ENCODE results near the gene METTL16.

Gene METTL16

DNA sequence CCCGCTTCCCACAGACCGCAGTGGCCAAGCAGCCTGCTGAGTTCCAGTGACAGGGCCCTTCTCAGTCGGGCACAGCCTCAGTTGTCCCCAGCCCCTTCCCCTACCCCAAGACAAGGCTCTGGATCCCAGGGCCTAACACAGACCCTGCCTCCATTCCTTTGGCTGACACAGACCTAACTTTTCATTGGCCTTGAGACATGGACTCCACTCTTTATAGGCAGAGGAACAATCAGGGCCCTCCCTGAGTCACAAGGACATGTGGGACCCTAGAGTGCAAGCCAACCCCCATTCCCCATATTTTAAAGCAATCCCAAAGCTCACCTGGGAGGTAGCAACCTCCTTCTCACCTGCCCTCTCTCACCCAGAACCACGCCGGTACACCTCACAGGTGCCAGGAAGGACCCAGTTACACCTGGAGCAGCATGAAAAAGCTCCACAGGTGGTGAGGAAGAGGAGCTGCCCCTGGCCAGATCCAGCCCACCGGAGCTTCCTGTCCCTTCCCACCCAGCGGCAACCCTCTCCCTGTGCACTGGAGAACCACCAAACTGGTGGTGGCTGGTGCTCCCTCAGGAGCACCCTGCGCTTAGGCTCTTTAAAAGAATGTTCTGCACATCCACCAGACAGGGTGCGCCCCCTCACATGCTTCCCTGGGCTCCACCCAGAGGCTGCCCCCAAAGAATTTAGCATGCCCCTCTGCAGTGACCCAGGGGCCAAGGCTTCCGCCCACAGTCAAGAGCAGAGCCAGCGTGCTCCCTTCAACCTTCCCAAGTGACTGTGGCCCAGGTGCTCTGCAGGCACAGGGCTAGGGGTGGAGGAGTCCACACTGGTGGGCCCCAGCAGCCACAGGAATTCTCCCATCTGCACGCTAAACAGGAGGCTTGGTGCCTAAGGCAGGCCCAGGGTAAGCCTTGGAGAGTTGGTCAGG lies 114.2 kb downstream of the METTL16 start:
- H3K4me3 ChIP-seq (ENCODE audit: control insufficient read depth, low read depth, low read length): peak overlapping the region; percentile 36
- TF ChIP-seq, protein P1, sequence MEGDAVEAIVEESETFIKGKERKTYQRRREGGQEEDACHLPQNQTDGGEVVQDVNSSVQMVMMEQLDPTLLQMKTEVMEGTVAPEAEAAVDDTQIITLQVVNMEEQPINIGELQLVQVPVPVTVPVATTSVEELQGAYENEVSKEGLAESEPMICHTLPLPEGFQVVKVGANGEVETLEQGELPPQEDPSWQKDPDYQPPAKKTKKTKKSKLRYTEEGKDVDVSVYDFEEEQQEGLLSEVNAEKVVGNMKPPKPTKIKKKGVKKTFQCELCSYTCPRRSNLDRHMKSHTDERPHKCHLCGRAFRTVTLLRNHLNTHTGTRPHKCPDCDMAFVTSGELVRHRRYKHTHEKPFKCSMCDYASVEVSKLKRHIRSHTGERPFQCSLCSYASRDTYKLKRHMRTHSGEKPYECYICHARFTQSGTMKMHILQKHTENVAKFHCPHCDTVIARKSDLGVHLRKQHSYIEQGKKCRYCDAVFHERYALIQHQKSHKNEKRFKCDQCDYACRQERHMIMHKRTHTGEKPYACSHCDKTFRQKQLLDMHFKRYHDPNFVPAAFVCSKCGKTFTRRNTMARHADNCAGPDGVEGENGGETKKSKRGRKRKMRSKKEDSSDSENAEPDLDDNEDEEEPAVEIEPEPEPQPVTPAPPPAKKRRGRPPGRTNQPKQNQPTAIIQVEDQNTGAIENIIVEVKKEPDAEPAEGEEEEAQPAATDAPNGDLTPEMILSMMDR (IDR thresholded peaks at IDR 0.05; ENCODE audit: control insufficient read depth, insufficient read depth, low read depth, low read length, missing control alignments): no peak
- DNase-seq (ENCODE audit: low read depth): no peak

- peak overlapping the region; percentile 36 for H3K4me3 ChIP-seq (ENCODE audit: control insufficient read depth, low read depth, low read length)
- DNase-seq (ENCODE audit: low read depth): peak; percentile 96
- TF ChIP-seq, protein P1 (IDR thresholded peaks at IDR 0.05; ENCODE audit: control insufficient read depth, insufficient read depth, low read depth, low read length, missing control alignments): no peak
Measured at GRCh38 chr17:2396568-2397246, 115.0 kb downstream of the METTL16 start.

GRCh38 chr17:2396192-2396567 lies 115.5 kb downstream of the METTL16 start:
- peak overlapping the region; percentile 32 for H3K4me3 ChIP-seq (ENCODE audit: control insufficient read depth, low read depth, low read length)
- no peak for DNase-seq (ENCODE audit: low read depth)
- TF ChIP-seq, protein P1 (IDR thresholded peaks at IDR 0.05; ENCODE audit: control insufficient read depth, insufficient read depth, low read depth, low read length, missing control alignments): no peak

DNA sequence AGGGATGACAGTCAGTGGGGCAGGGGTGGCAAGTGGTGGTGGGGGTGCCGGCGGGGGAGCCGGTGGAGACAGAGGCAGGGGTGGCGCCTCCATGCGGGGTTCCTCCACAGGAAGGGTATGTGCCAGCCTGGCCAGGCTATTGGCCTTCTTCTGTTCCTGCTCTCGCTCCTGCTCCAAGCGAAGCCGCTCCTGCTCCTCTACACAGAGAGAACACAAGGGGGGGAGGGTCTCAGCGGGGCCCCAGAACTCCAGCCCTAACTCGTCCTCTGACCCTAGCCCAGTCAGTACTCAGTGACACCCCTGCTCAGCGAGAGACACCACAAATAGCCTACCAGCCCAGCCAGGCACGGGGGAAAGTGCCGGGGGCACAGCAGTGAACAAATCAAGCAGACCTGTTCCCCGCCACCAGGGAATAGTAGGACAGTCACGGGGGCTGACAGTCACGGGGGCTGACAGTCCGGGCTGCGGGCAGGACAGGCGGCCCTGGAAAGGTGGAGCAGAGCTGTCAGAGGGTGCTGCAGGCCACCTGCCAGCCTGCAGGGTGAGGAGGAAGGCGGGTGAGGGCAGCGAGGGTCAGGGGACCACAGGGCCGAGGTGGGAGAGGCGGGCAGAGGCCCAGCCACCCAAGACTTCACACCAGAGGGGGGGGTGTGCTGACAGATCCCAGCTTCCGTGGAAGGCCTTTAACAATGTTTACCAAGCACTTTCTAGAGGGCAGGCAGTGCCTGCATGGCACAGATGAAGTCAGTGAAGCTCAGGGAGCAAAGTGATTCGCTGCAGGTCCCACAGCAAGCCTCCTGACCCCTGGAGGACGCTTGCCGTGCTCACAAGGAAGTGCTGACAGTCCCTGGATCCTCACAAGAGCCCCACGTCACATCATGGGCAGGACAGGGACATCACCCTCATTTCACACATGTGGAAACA lies 116.2 kb downstream of the METTL16 start:
- H3K4me3 ChIP-seq (ENCODE audit: control insufficient read depth, low read depth, low read length): no peak overlapping the region
- no peak for DNase-seq (ENCODE audit: low read depth)
- TF ChIP-seq, protein P1 (IDR thresholded peaks at IDR 0.05; ENCODE audit: control insufficient read depth, insufficient read depth, low read depth, low read length, missing control alignments): no peak

DNA sequence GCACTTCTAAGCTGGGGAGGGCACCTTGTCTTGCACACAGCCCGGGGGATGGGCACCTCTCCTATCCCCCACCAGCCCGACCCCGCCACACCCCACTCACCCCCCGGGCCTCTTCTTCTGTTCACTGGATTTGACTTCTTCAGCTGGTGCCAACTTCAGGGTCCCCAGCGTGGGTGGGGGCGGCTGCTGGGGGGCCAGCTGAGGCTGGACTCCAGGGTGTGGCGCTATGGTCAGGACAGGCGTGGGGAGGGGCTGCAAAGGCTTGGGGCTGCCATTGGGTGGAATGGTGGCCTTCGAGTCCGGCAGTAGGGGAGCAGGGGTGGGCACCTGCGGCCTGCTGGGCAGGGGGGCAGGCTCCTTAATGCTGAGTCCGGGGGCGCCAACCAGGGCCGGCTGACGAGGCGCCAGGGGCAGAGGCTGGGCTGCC lies 116.9 kb downstream of the METTL16 start:
- DNase-seq (ENCODE audit: low read depth): no peak
- TF ChIP-seq, protein P1 (IDR thresholded peaks at IDR 0.05; ENCODE audit: control insufficient read depth, insufficient read depth, low read depth, low read length, missing control alignments): no peak
- H3K4me3 ChIP-seq (ENCODE audit: control insufficient read depth, low read depth, low read length): no peak overlapping the region

Data from AG09309 (cell line).